ENCODE data around the gene ZMYND8.
"Not testable (repeated sequence)": the region's sequence is repeated elsewhere in the genome, so short reads cannot be mapped to it uniquely, and the experiment has no call there.

ZMYND8 gene

GRCh38 chr20:47377122-47377722 is 20.7 kb upstream of the ZMYND8 start:
- H3K4me3 ChIP-seq (ENCODE audit: low read depth, low read length), result no peak overlapping the region
- TF ChIP-seq, protein P1, sequence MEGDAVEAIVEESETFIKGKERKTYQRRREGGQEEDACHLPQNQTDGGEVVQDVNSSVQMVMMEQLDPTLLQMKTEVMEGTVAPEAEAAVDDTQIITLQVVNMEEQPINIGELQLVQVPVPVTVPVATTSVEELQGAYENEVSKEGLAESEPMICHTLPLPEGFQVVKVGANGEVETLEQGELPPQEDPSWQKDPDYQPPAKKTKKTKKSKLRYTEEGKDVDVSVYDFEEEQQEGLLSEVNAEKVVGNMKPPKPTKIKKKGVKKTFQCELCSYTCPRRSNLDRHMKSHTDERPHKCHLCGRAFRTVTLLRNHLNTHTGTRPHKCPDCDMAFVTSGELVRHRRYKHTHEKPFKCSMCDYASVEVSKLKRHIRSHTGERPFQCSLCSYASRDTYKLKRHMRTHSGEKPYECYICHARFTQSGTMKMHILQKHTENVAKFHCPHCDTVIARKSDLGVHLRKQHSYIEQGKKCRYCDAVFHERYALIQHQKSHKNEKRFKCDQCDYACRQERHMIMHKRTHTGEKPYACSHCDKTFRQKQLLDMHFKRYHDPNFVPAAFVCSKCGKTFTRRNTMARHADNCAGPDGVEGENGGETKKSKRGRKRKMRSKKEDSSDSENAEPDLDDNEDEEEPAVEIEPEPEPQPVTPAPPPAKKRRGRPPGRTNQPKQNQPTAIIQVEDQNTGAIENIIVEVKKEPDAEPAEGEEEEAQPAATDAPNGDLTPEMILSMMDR (IDR thresholded peaks at IDR 0.05; ENCODE audit: borderline replicate concordance, insufficient read depth, low read depth, low read length), result no peak

DNA sequence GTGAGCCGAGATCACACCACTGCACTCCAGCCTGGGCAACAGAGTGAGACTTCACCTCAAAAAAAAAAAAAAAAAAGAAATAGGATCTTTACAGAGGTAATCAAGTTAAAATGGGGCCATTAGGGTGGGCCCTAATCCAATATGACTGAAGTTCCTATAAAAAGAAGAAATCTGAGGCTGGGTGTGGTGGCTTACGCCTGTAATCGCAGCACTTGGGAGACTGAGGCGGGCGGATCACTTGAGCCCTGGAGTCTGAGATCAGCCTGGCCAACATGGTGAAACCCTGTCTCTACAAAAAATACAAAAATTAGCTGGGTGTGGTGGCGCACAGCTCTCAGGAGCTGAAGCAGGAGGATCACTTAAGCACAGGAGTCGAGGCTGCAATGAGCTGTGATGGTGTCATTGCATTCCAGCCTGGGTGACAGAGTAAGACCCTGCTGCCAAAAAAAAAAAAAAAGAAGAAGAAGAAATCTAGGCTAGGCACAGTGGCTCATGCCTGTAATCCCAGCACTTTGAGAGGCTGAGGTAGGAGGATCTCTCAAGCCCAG is 19.7 kb upstream of the ZMYND8 start:
- H3K4me3 ChIP-seq (ENCODE audit: low read depth, low read length), result not testable (repeated sequence)

- H3K4me3 ChIP-seq (ENCODE audit: low read depth, low read length), result not testable (repeated sequence)
Measured at GRCh38 chr20:47374121-47374520, 17.6 kb upstream of the ZMYND8 start.

- TF ChIP-seq, protein P1 (IDR thresholded peaks at IDR 0.05; ENCODE audit: borderline replicate concordance, insufficient read depth, low read depth, low read length), result no peak
Measured at GRCh38 chr20:47373206-47373733, 16.8 kb upstream of the ZMYND8 start.

GRCh38 chr20:47370850-47371782 is 14.6 kb upstream of the ZMYND8 start:
- TF ChIP-seq, protein P1 (IDR thresholded peaks at IDR 0.05; ENCODE audit: borderline replicate concordance, insufficient read depth, low read depth, low read length), result no peak
- H3K4me3 ChIP-seq (ENCODE audit: low read depth, low read length), result no peak overlapping the region

More at GRCh38 chr20:47373206-47373733, 16.8 kb upstream of the ZMYND8 start:
- no peak overlapping the region for H3K4me3 ChIP-seq (ENCODE audit: low read depth, low read length)

GRCh38 chr20:47370214-47370613 is 13.7 kb upstream of the ZMYND8 start:
- TF ChIP-seq, protein P1 (IDR thresholded peaks at IDR 0.05; ENCODE audit: borderline replicate concordance, insufficient read depth, low read depth, low read length), result no peak
- no peak overlapping the region for H3K4me3 ChIP-seq (ENCODE audit: low read depth, low read length)

DNA sequence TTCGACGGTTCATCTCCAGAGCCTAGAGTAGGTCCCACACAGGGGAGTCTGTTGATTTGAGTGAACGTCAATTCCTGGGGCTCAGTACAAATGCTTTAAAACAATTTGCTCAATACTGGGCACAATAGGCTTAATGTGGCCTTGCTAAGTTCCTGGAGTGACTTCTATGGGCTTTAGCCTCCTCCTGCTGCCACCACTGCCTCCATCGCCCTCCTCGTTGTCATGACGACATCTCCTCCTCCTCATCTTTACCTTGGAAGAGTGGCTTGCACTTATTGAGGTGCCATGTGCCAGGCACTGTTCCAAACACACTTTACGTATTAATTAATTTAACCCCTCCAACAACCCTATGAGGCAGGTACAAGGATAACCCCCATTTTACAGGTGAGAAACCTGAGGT is 11.8 kb upstream of the ZMYND8 start:
- TF ChIP-seq, protein P1 (IDR thresholded peaks at IDR 0.05; ENCODE audit: borderline replicate concordance, insufficient read depth, low read depth, low read length), result no peak
- H3K4me3 ChIP-seq (ENCODE audit: low read depth, low read length), result no peak overlapping the region

DNA sequence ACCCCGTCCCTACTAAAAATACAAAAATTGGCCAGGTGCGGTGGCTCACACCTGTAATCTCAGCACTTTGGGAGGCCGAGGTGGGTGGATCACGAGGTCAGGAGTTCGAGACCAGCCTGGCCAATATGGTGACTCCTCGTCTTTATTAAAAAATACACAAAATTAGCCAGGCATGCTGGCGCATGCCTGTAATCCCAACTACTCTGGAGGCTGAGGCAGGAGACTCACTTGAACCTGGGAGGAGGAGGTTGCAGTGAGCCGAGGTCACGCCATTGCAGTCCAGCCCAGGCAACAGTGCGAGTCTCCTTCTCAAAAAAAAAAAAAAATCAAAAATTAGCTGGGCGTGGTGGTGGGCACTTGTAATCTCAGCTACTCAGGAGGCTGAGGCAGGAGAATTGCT is 9.8 kb upstream of the ZMYND8 start:
- not testable (repeated sequence) for H3K4me3 ChIP-seq (ENCODE audit: low read depth, low read length)

All from GM12875 (cell line).